Testis (tissue), 2 donors: Measurements from ENCODE around the gene PRR5L.

Source experiments
- POLR2A ChIP-seq: fragments of 450-650 bp; IDR thresholded peaks from one replicate; pipeline ENCODE4 v1.6.1; 2017; ENCODE audit warnings: antibody characterized with exemption, mild to moderate bottlenecking, moderate library complexity
- TF ChIP-seq, protein P1 (sequence below), 3 experiments: fragments of 450-650 bp in 2 of 3; fragments of 200-600 bp in 1 of 3; sonication (generic) in 1 of 3; IDR thresholded peaks; one replicate each; pipeline ENCODE4 v1.5.1; 2016 to 2019; ENCODE audit warnings: antibody characterized with exemption in 3 of 3, mild to moderate bottlenecking in 2 of 3, moderate library complexity in 1 of 3

DNA sequence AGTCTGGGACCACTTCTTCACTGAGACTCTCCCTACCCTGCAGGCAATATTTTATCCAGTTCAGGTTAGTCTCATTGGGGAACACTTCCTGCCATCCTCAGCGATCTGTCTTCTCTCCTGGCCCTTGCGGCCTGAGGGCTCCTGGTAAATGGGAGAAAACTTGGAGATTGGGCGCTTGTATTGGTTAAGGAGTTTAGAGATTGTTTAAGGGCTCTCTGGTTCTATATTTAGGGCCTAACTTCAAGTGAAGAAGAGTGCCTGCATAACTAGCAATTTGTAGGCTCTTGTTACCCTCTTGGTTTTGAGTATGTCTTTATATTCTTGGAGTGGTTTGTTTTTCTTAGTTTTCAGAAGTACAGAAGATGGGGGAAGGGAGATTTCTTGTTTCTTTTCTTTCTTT, 141.3 kb downstream of the PRR5L start:
- no peak for TF ChIP-seq POLR2A
- TF ChIP-seq, protein P1, sequence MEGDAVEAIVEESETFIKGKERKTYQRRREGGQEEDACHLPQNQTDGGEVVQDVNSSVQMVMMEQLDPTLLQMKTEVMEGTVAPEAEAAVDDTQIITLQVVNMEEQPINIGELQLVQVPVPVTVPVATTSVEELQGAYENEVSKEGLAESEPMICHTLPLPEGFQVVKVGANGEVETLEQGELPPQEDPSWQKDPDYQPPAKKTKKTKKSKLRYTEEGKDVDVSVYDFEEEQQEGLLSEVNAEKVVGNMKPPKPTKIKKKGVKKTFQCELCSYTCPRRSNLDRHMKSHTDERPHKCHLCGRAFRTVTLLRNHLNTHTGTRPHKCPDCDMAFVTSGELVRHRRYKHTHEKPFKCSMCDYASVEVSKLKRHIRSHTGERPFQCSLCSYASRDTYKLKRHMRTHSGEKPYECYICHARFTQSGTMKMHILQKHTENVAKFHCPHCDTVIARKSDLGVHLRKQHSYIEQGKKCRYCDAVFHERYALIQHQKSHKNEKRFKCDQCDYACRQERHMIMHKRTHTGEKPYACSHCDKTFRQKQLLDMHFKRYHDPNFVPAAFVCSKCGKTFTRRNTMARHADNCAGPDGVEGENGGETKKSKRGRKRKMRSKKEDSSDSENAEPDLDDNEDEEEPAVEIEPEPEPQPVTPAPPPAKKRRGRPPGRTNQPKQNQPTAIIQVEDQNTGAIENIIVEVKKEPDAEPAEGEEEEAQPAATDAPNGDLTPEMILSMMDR (IDR thresholded peaks at IDR 0.05), result no peak
